Measurements from ENCODE around the gene FOXP1. TPM values are rescaled to one million over a fixed set of nuclear protein-coding genes. Genes with fewer than 3 reads are reported as not detected.

FOXP1 gene
- total RNA-seq, 1 experiment from 2014 or later: 334 TPM

GRCh38 chr3:71012971-71013370, 570.6 kb downstream of the FOXP1 start:
- Histone ChIP-seq H3K4me1 (ENCODE audit: low read length) (peaks cover 43% of the 10 kb centered on the region), H4K20me1 (ENCODE audit: insufficient read depth, low read depth, low read length) (0 out of 2 replicates have a peak, but pooled peaks cover 3% of the 10 kb centered on the region), H3K9ac (ENCODE audit: low read length) (no peak overlapping the region), H3K9me3 (ENCODE audit: low read length) (no peaks in the 10 kb centered on the region), H2AFZ (ENCODE audit: low read length) (no peak overlapping the region), H3K27me3 (ENCODE audit: low read length) (no peaks in the 10 kb centered on the region), H3K27ac (ENCODE audit: low read length) (no peak overlapping the region), H3K9me2 (replicated peaks; ENCODE audit: insufficient read depth, low read length) (no peaks in the 10 kb centered on the region), H3K4me3 (ENCODE audit: low read length) (no peak overlapping the region), H3K79me2 (ENCODE audit: low read length) (peaks cover 84% of the 10 kb centered on the region), H3K4me2 (ENCODE audit: low read depth, low read length, poor library complexity, severe bottlenecking) (no peak overlapping the region), H3K36me3 (ENCODE audit: insufficient read depth, low read length) (peaks cover 40% of the 10 kb centered on the region)
- no peak for DNase-seq

GRCh38 chr3:71011565-71012287, 571.8 kb downstream of the FOXP1 start:
- Histone ChIP-seq H4K20me1 (ENCODE audit: insufficient read depth, low read depth, low read length) (0 out of 2 replicates have a peak, but pooled peaks cover 3% of the 10 kb centered on the region), H3K9me3 (ENCODE audit: low read length) (no peaks in the 10 kb centered on the region), H3K4me2 (ENCODE audit: low read depth, low read length, poor library complexity, severe bottlenecking) (no peak overlapping the region), H3K27me3 (ENCODE audit: low read length) (no peaks in the 10 kb centered on the region), H3K4me3 (ENCODE audit: low read length) (no peak overlapping the region), H3K9ac (ENCODE audit: low read length) (no peak overlapping the region), H3K36me3 (ENCODE audit: insufficient read depth, low read length) (peaks cover 34% of the 10 kb centered on the region), H2AFZ (ENCODE audit: low read length) (no peak overlapping the region), H3K79me2 (ENCODE audit: low read length) (peaks cover 87% of the 10 kb centered on the region), H3K27ac (ENCODE audit: low read length) (peak overlapping the region; percentile 62; the same call in 1 of the 2 replicates), H3K9me2 (replicated peaks; ENCODE audit: insufficient read depth, low read length) (no peaks in the 10 kb centered on the region), H3K4me1 (ENCODE audit: low read length) (peaks cover 52% of the 10 kb centered on the region)
- DNase-seq: no peak

GRCh38 chr3:71010726-71011455, 572.6 kb downstream of the FOXP1 start:
- no peaks in the 10 kb centered on the region for H3K27me3 ChIP-seq (ENCODE audit: low read length)
- DNase-seq: peak; percentile 63
- H4K20me1 ChIP-seq (ENCODE audit: insufficient read depth, low read depth, low read length): 0 out of 2 replicates have a peak, but pooled peaks cover 3% of the 10 kb centered on the region
- H3K9ac ChIP-seq (ENCODE audit: low read length): no peak overlapping the region
- H3K79me2 ChIP-seq (ENCODE audit: low read length): peaks cover 87% of the 10 kb centered on the region
- H2AFZ ChIP-seq (ENCODE audit: low read length): no peak overlapping the region
- no peak overlapping the region for H3K4me2 ChIP-seq (ENCODE audit: low read depth, low read length, poor library complexity, severe bottlenecking)
- no peaks in the 10 kb centered on the region for H3K9me2 ChIP-seq (replicated peaks; ENCODE audit: insufficient read depth, low read length)
- no peaks in the 10 kb centered on the region for H3K9me3 ChIP-seq (ENCODE audit: low read length)
- H3K36me3 ChIP-seq (ENCODE audit: insufficient read depth, low read length): peaks cover 31% of the 10 kb centered on the region
- peaks cover 59% of the 10 kb centered on the region for H3K4me1 ChIP-seq (ENCODE audit: low read length)
- peak overlapping the region; percentile 62 for H3K27ac ChIP-seq (ENCODE audit: low read length)
- no peak overlapping the region for H3K4me3 ChIP-seq (ENCODE audit: low read length)

- Histone ChIP-seq H3K36me3 (ENCODE audit: insufficient read depth, low read length) (peaks cover 32% of the 10 kb centered on the region), H3K4me2 (ENCODE audit: low read depth, low read length, poor library complexity, severe bottlenecking) (no peak overlapping the region), H3K27ac (ENCODE audit: low read length) (peak overlapping the region; percentile 25), H3K4me3 (ENCODE audit: low read length) (no peak overlapping the region), H3K9ac (ENCODE audit: low read length) (no peak overlapping the region), H3K9me3 (ENCODE audit: low read length) (no peaks in the 10 kb centered on the region), H2AFZ (ENCODE audit: low read length) (no peak overlapping the region), H3K27me3 (ENCODE audit: low read length) (no peaks in the 10 kb centered on the region), H3K9me2 (replicated peaks; ENCODE audit: insufficient read depth, low read length) (no peaks in the 10 kb centered on the region), H4K20me1 (ENCODE audit: insufficient read depth, low read depth, low read length) (0 out of 2 replicates have a peak, but pooled peaks cover 3% of the 10 kb centered on the region), H3K79me2 (ENCODE audit: low read length) (peaks cover 95% of the 10 kb centered on the region), H3K4me1 (ENCODE audit: low read length) (peaks cover 77% of the 10 kb centered on the region)
- no peak for DNase-seq
Measured at GRCh38 chr3:71008350-71008935, 575.1 kb downstream of the FOXP1 start.

GRCh38 chr3:71006810-71007785, 576.4 kb downstream of the FOXP1 start:
- Histone ChIP-seq H3K4me2 (ENCODE audit: low read depth, low read length, poor library complexity, severe bottlenecking) (no peak overlapping the region), H3K4me3 (ENCODE audit: low read length) (no peak overlapping the region), H3K27me3 (ENCODE audit: low read length) (no peaks in the 10 kb centered on the region), H3K36me3 (ENCODE audit: insufficient read depth, low read length) (peaks cover 29% of the 10 kb centered on the region), H3K9me3 (ENCODE audit: low read length) (no peaks in the 10 kb centered on the region), H3K79me2 (ENCODE audit: low read length) (peaks cover 96% of the 10 kb centered on the region), H4K20me1 (ENCODE audit: insufficient read depth, low read depth, low read length) (0 out of 2 replicates have a peak, but pooled peaks cover 3% of the 10 kb centered on the region), H3K4me1 (ENCODE audit: low read length) (peaks cover 82% of the 10 kb centered on the region), H3K9ac (ENCODE audit: low read length) (no peak overlapping the region), H3K27ac (ENCODE audit: low read length) (peak overlapping the region; percentile 25; the same call in 1 of the 2 replicates), H2AFZ (ENCODE audit: low read length) (no peak overlapping the region), H3K9me2 (replicated peaks; ENCODE audit: insufficient read depth, low read length) (no peaks in the 10 kb centered on the region)
- DNase-seq: peak; percentile 84

GRCh38 chr3:71005702-71006321, 577.7 kb downstream of the FOXP1 start:
- Histone ChIP-seq H4K20me1 (ENCODE audit: insufficient read depth, low read depth, low read length) (0 out of 2 replicates have a peak, but pooled peaks cover 3% of the 10 kb centered on the region), H3K9ac (ENCODE audit: low read length) (no peak overlapping the region), H3K9me3 (ENCODE audit: low read length) (no peaks in the 10 kb centered on the region), H3K9me2 (replicated peaks; ENCODE audit: insufficient read depth, low read length) (no peaks in the 10 kb centered on the region), H3K4me2 (ENCODE audit: low read depth, low read length, poor library complexity, severe bottlenecking) (no peak overlapping the region), H3K27me3 (ENCODE audit: low read length) (no peaks in the 10 kb centered on the region), H3K36me3 (ENCODE audit: insufficient read depth, low read length) (peaks cover 34% of the 10 kb centered on the region), H2AFZ (ENCODE audit: low read length) (no peak overlapping the region), H3K4me1 (ENCODE audit: low read length) (peaks cover 69% of the 10 kb centered on the region), H3K79me2 (ENCODE audit: low read length) (peaks cover 96% of the 10 kb centered on the region), H3K27ac (ENCODE audit: low read length) (no peak overlapping the region), H3K4me3 (ENCODE audit: low read length) (no peak overlapping the region)
- DNase-seq: no peak

- H3K27ac ChIP-seq (ENCODE audit: low read length): no peak overlapping the region
- H3K9ac ChIP-seq (ENCODE audit: low read length): no peak overlapping the region
- no peak overlapping the region for H3K4me2 ChIP-seq (ENCODE audit: low read depth, low read length, poor library complexity, severe bottlenecking)
- H3K4me1 ChIP-seq (ENCODE audit: low read length): peaks cover 49% of the 10 kb centered on the region
- no peaks in the 10 kb centered on the region for H3K9me3 ChIP-seq (ENCODE audit: low read length)
- peaks cover 86% of the 10 kb centered on the region for H3K79me2 ChIP-seq (ENCODE audit: low read length)
- H4K20me1 ChIP-seq (ENCODE audit: insufficient read depth, low read depth, low read length): no peaks in the 10 kb centered on the region
- no peak overlapping the region for H3K4me3 ChIP-seq (ENCODE audit: low read length)
- no peaks in the 10 kb centered on the region for H3K27me3 ChIP-seq (ENCODE audit: low read length)
- H3K36me3 ChIP-seq (ENCODE audit: insufficient read depth, low read length): peaks cover 40% of the 10 kb centered on the region
- no peak overlapping the region for H2AFZ ChIP-seq (ENCODE audit: low read length)
- no peaks in the 10 kb centered on the region for H3K9me2 ChIP-seq (replicated peaks; ENCODE audit: insufficient read depth, low read length)
- no peak for DNase-seq
Measured at GRCh38 chr3:71003511-71003910, 580.0 kb downstream of the FOXP1 start.
